ENCODE results near the gene TIE1. TPM values are rescaled to one million over a fixed set of nuclear protein-coding genes. Genes with fewer than 3 reads are reported as not detected.
A peak's percentile ranks its signal among the peaks of the same experiment; 100 is the strongest.

The TIE1 gene
- total RNA-seq, 4 donors from 2014 or later: 30.6 to 65.1 (median 47.7) TPM

- TF ChIP-seq, protein P1, sequence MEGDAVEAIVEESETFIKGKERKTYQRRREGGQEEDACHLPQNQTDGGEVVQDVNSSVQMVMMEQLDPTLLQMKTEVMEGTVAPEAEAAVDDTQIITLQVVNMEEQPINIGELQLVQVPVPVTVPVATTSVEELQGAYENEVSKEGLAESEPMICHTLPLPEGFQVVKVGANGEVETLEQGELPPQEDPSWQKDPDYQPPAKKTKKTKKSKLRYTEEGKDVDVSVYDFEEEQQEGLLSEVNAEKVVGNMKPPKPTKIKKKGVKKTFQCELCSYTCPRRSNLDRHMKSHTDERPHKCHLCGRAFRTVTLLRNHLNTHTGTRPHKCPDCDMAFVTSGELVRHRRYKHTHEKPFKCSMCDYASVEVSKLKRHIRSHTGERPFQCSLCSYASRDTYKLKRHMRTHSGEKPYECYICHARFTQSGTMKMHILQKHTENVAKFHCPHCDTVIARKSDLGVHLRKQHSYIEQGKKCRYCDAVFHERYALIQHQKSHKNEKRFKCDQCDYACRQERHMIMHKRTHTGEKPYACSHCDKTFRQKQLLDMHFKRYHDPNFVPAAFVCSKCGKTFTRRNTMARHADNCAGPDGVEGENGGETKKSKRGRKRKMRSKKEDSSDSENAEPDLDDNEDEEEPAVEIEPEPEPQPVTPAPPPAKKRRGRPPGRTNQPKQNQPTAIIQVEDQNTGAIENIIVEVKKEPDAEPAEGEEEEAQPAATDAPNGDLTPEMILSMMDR (IDR thresholded peaks at IDR 0.05): no peak
- no peak for TF ChIP-seq POLR2A (IDR thresholded peaks at IDR 0.05)
- intact Hi-C loops (cut with DNase I): no loop called here
These were observed 21.7 kb downstream of the TIE1 start for GRCh38 chr1:43322506-43322905.

DNA sequence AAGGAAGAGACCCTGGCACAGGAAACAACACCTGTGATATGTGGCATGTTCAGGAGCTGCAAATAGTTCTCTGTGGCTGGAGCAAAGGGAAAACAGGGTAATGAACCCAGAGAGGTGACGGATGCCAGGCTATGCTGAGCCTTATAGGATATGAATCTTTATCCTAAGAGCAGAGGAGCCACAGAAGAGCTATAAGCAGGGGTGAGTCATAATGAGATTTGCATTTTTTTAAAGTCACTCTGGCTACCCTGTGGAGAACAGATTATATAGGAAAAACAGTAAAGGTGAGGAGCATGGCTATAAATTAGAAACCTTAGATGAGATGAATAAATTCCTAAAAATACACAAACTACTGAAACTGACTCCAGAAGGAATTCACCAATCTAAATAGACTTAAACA, 24.0 kb downstream of the TIE1 start:
- Histone ChIP-seq H3K4me1 (peaks cover 0 to 2% of the 10 kb centered on the region in 2 donors), H3K27ac (no peak overlapping the region), H3K9me3 (no peaks in the 10 kb centered on the region), H3K4me3 (replicated peaks in 1 of 3) (no peak overlapping the region), H3K36me3 (peaks cover 0 to 3% of the 10 kb centered on the region in 2 donors), H3K27me3 (no peaks in the 10 kb centered on the region)
- WGBS, 2 donors: 80 to 94% methylated on average over 1 of the region's 1 CpG
- no peak for TF ChIP-seq POLR2A (IDR thresholded peaks at IDR 0.05)
- TF ChIP-seq, protein P1 (IDR thresholded peaks at IDR 0.05): no peak
- DNase-seq: no peak
- intact Hi-C loops (cut with DNase I): no loop called here

More at GRCh38 chr1:43322506-43322905, 21.7 kb downstream of the TIE1 start:
- H3K9me3 ChIP-seq: no peaks in the 10 kb centered on the region
- H3K4me3 ChIP-seq (replicated peaks in 1 of 3): no peak overlapping the region
- H3K36me3 ChIP-seq: peaks cover 0 to 3% of the 10 kb centered on the region in 2 donors
- H3K27ac ChIP-seq: no peak overlapping the region
- 97% methylated on average over 5 of the region's 5 CpGs for WGBS, 2 donors
- H3K27me3 ChIP-seq: no peaks in the 10 kb centered on the region
- H3K4me1 ChIP-seq: no peaks in the 10 kb centered on the region
- DNase-seq: no peak

- no peak for TF ChIP-seq POLR2A (IDR thresholded peaks at IDR 0.05)
- TF ChIP-seq, protein P1 (IDR thresholded peaks at IDR 0.05): no peak
These were observed 24.6 kb downstream of the TIE1 start for GRCh38 chr1:43325381-43325780.

DNA sequence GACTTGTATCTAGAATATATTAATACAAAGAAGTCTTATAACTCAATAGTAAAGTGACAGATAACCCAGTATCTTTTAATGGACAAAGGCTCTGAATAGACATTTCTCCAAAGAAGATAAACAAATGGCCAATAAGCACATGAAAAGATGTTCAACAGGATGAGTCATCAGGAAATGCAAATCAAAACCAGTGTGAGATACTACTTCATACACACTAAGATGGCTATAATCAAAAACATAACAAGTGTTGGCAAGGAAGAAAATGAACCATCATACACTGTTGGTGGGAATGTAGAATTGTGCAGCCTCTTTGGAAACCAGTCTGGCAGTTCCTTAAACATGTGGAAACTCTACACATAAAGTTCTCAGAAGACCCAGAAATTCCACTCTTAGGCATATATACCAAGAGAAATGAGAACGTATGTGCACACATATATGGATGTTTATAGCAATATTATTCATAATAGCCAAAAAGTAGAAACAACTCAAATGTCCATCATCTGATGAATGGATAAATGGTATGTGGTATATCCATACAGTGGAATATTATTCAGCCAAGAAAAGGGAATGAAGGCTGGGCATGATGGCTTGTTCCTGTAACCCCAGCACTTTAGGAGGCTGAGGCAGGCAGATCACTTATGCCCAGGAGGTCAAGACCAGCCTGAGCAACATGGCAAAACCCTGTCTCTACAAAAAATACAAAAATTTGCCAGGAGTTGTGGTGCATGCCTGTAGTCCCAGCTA, 26.9 kb downstream of the TIE1 start:
- Histone ChIP-seq H3K27ac (no peak overlapping the region), H3K4me3 (replicated peaks in 1 of 3) (no peak overlapping the region), H3K9me3 (no peaks in the 10 kb centered on the region), H3K36me3 (peaks cover 0 to under 1% of the 10 kb centered on the region in 2 donors), H3K27me3 (no peaks in the 10 kb centered on the region), H3K4me1 (peaks cover 4 to 14% of the 10 kb centered on the region in 2 donors)
- no peak for TF ChIP-seq POLR2A (IDR thresholded peaks at IDR 0.05)
- TF ChIP-seq, protein P1 (IDR thresholded peaks at IDR 0.05): no peak
- intact Hi-C loops (cut with DNase I): no loop called here
- 96 to 97% methylated on average over 1 of the region's 1 CpG for WGBS, 2 donors
- no peak for DNase-seq

More at GRCh38 chr1:43325381-43325780, 24.6 kb downstream of the TIE1 start:
- DNase-seq: no peak
- Histone ChIP-seq H3K27me3 (no peaks in the 10 kb centered on the region), H3K36me3 (peaks cover 0 to 3% of the 10 kb centered on the region in 2 donors), H3K9me3 (no peaks in the 10 kb centered on the region), H3K27ac (no peak overlapping the region), H3K4me3 (replicated peaks in 1 of 3) (no peak overlapping the region), H3K4me1 (peaks cover 2 to 7% of the 10 kb centered on the region in 2 donors)
- intact Hi-C loops (cut with DNase I): no loop called here

GRCh38 chr1:43329995-43330751, 29.4 kb downstream of the TIE1 start:
- H3K4me1 ChIP-seq: peaks cover 4 to 14% of the 10 kb centered on the region in 2 donors
- intact Hi-C loops (cut with DNase I): no loop called here
- no peak overlapping the region for H3K4me3 ChIP-seq (replicated peaks in 1 of 3)
- H3K27ac ChIP-seq: no peak overlapping the region
- TF ChIP-seq, protein P1 (IDR thresholded peaks at IDR 0.05): no peak
- no peak for TF ChIP-seq POLR2A (IDR thresholded peaks at IDR 0.05)
- H3K27me3 ChIP-seq: no peaks in the 10 kb centered on the region
- peak in 1 of 2 donors; percentile 22 for DNase-seq
- no peaks in the 10 kb centered on the region for H3K9me3 ChIP-seq
- WGBS, 2 donors: 35 to 80% methylated on average over 6 of the region's 6 CpGs
- H3K36me3 ChIP-seq: no peaks in the 10 kb centered on the region
